SK-N-SH (cell line): ENCODE measurements around the gene IER3IP1. TPM values are rescaled to one million over a fixed set of nuclear protein-coding genes. Genes with fewer than 3 reads are reported as not detected.
A peak's percentile ranks its signal among the peaks of the same experiment; 100 is the strongest.
"Not testable (repeated sequence)": the region's sequence is repeated elsewhere in the genome, so short reads cannot be mapped to it uniquely, and the experiment has no call there.

Experiments used
- CTCF ChIA-PET: fragments of 300-600, 350-600 bp; formaldehyde crosslinking; extraction: SDS; loops from one replicate; lab custom pipeline; 2021; lab: Yijun Ruan, JAX
- POLR2A ChIA-PET: fragments of 350-600 bp; sonication (Branson Sonifier 250); formaldehyde crosslinking; extraction: SDS; loops from one replicate; lab custom pipeline; 2020; ENCODE audit warnings: antibody characterized with exemption, inconsistent platforms; lab: Yijun Ruan, JAX
- DNase-seq: peaks from one replicate; pipeline ENCODE4 v3.0.0; 2012
- H2AFZ ChIP-seq: fragments of 200-600 bp; sonication (generic); 2 replicates; pipeline ENCODE4 v1.8.1; 2016; ENCODE audit warnings: antibody characterized with exemption, mild to moderate bottlenecking, low read depth
- H3F3A ChIP-seq: fragments of 200-600 bp; sonication (generic); replicated peaks from 2 replicates; pipeline ENCODE3; 2016; ENCODE audit warnings: antibody characterized with exemption, mild to moderate bottlenecking; ENCODE audit not compliant: insufficient read depth
- H3K27ac ChIP-seq, 2 experiments: fragments of 200-500 bp in 1 of 2; fragments of 200-600 bp in 1 of 2; sonication (Bioruptor generic) in 1 of 2; sonication (generic), shearing (Covaris generic) in 1 of 2; 2 replicates each; pipeline versions ENCODE4 v1.5.1 to v1.6.1; 2014 to 2016; ENCODE audit warnings: low read depth in 2 of 2, inconsistent platforms in 1 of 2, low read length in 1 of 2, mild to moderate bottlenecking in 1 of 2, mixed read lengths in 1 of 2
- H3K27me3 ChIP-seq: fragments of 200-600 bp; sonication (generic), shearing (Covaris generic); 2 replicates; pipeline ENCODE4 v1.6.1; 2016; ENCODE audit warnings: mixed run types; ENCODE audit not compliant: insufficient read depth
- H3K36me3 ChIP-seq, 2 experiments: fragments of 200-500 bp in 1 of 2; fragments of 200-600 bp in 1 of 2; sonication (Bioruptor generic) in 1 of 2; sonication (generic) in 1 of 2; replicated peaks in 1 of 2; 2 replicates each; pipeline versions ENCODE3 to v1.5.1; 2014 to 2016; ENCODE audit warnings: low read length in 1 of 2, mild to moderate bottlenecking in 1 of 2; ENCODE audit not compliant: insufficient read depth in 2 of 2, control insufficient read depth in 1 of 2
- H3K4me1 ChIP-seq, 2 experiments: fragments of 200-500 bp in 1 of 2; fragments of 200-600 bp in 1 of 2; sonication (Bioruptor generic) in 1 of 2; sonication (generic), shearing (Covaris generic) in 1 of 2; 2 replicates each; pipeline versions ENCODE4 v1.5.1 to v1.6.1; 2014 to 2016; ENCODE audit warnings: low read depth in 1 of 2, low read length in 1 of 2, mixed run types in 1 of 2; ENCODE audit not compliant: insufficient read depth in 2 of 2, control insufficient read depth in 1 of 2
- H3K4me2 ChIP-seq: fragments of 200-600 bp; sonication (generic), shearing (Covaris generic); 2 replicates; pipeline ENCODE4 v1.6.1; 2017; ENCODE audit warnings: mixed run types
- H3K4me3 ChIP-seq, 2 experiments: fragments of 200-500 bp in 1 of 2; fragments of 200-600 bp in 1 of 2; sonication (Bioruptor generic) in 1 of 2; sonication (generic), shearing (Covaris generic) in 1 of 2; 2 replicates each; pipeline versions ENCODE4 v1.5.1 to v1.8.1; 2014 to 2016; ENCODE audit warnings: low read depth in 2 of 2, inconsistent platforms in 1 of 2, low read length in 1 of 2, mild to moderate bottlenecking in 1 of 2, mixed read lengths in 1 of 2, moderate library complexity in 1 of 2
- H3K79me2 ChIP-seq: fragments of 200-600 bp; sonication (generic); 2 replicates; pipeline ENCODE4 v1.8.1; 2017; ENCODE audit warnings: mild to moderate bottlenecking; ENCODE audit not compliant: insufficient read depth
- H3K9ac ChIP-seq: fragments of 200-600 bp; sonication (generic); 2 replicates; pipeline ENCODE4 v1.6.1; 2017; ENCODE audit warnings: mixed run types
- H3K9me2 ChIP-seq: fragments of 200-600 bp; sonication (generic); 2 replicates; pipeline ENCODE4 v1.6.1; 2017; ENCODE audit warnings: mixed run types
- H3K9me3 ChIP-seq: fragments of 200-600 bp; sonication (generic); 2 replicates; pipeline ENCODE4 v1.6.1; 2017; ENCODE audit warnings: mixed run types, mild to moderate bottlenecking, moderate library complexity
- H4K20me1 ChIP-seq: fragments of 200-600 bp; sonication (generic); 2 replicates; pipeline ENCODE4 v1.6.1; 2017; ENCODE audit warnings: mild to moderate bottlenecking, mixed run types; ENCODE audit not compliant: insufficient read depth
- CTCF ChIP-seq: fragments of 200-600 bp; sonication (generic); IDR thresholded peaks from 2 replicates; pipeline ENCODE4 v1.6.1; 2017; ENCODE audit warnings: antibody characterized with exemption, mild to moderate bottlenecking, moderate library complexity
- FOSL2 ChIP-seq: IDR thresholded peaks from 2 replicates; pipeline ENCODE4 v1.4.0; 2012; ENCODE audit warnings: low read depth, mild to moderate bottlenecking, moderate library complexity, borderline replicate concordance
- FOXJ3 ChIP-seq: sonication (generic); formaldehyde crosslinking; IDR thresholded peaks from 2 replicates; pipeline ENCODE4 v1.5.1; 2020; ENCODE audit warnings: mild to moderate bottlenecking, missing genetic modification reagents
- FOXM1 ChIP-seq: IDR thresholded peaks from 2 replicates; pipeline ENCODE4 v1.4.0; 2012; ENCODE audit warnings: low read depth, mild to moderate bottlenecking
- GATA2 ChIP-seq: sonication (generic); formaldehyde crosslinking; IDR thresholded peaks from 2 replicates; pipeline ENCODE4 v1.5.0; 2020; ENCODE audit warnings: mild to moderate bottlenecking, missing genetic modification reagents
- MEF2A ChIP-seq: IDR thresholded peaks from 2 replicates; pipeline ENCODE4 v1.4.0; 2012; ENCODE audit warnings: low read depth, borderline replicate concordance
- NFIC ChIP-seq: IDR thresholded peaks from 2 replicates; pipeline ENCODE4 v1.4.0; 2012; ENCODE audit warnings: borderline replicate concordance
- NRF1 ChIP-seq: IDR thresholded peaks from 2 replicates; pipeline ENCODE4 v1.6.1; 2012; ENCODE audit warnings: low read depth, mild to moderate bottlenecking, low read length
- PBX3 ChIP-seq: IDR thresholded peaks from 2 replicates; pipeline ENCODE4; 2012
- POLR2AphosphoS5 ChIP-seq: IDR thresholded peaks from 2 replicates; pipeline ENCODE4 v1.6.1; 2012; ENCODE audit warnings: low read depth, low read length
- RCOR1 ChIP-seq: fragments of 150-350 bp; IDR thresholded peaks from 2 replicates; pipeline ENCODE4 v1.6.1; 2017; ENCODE audit warnings: antibody characterized with exemption, low read length
- RFX5 ChIP-seq: IDR thresholded peaks from 2 replicates; pipeline ENCODE4 v1.6.1; 2012; ENCODE audit warnings: mild to moderate bottlenecking, improper control_type of control experiment, low read length
- RXRA ChIP-seq: IDR thresholded peaks from 2 replicates; pipeline ENCODE4 v1.4.0; 2012; ENCODE audit warnings: low read depth, mild to moderate bottlenecking, borderline replicate concordance
- USF1 ChIP-seq: IDR thresholded peaks from 2 replicates; pipeline ENCODE4 v1.4.0; 2012; ENCODE audit warnings: low read depth, borderline replicate concordance
- USF2 ChIP-seq: fragments of 150-350 bp; IDR thresholded peaks from 2 replicates; pipeline ENCODE4 v1.6.1; 2017; ENCODE audit warnings: antibody characterized with exemption, low read length, low read depth, borderline replicate concordance
- WGBS: methylation state at CpG from one replicate; pipeline ENCODE4 v1.1.6; 2017; ENCODE audit warnings: low lambda C conversion rate; 5-methylcytosine and 5-hydroxymethylcytosine counted together
- polyA plus RNA-seq, 3 experiments: library from polyadenylated mRNA; depleted of rRNA; stranded (reverse); fragments of >200 nt; gene quantifications; 2 replicates each; pipeline ENCODE4 v1.2.3, GENCODE V29; 2012

Gene IER3IP1
- polyA plus RNA-seq, 1 of the 3 experiments (the other 2 are of a cell fraction), result 13.7 TPM

GRCh38 chr18:47158404-47158803, 17.8 kb downstream of the IER3IP1 start:
- DNase-seq, result not testable (repeated sequence)

GRCh38 chr18:47151439-47151838, 24.7 kb downstream of the IER3IP1 start:
- DNase-seq, result peak; percentile 21
- Histone ChIP-seq H3K4me2 (peak overlapping the region; percentile 96), H3K79me2 (peaks cover 38% of the 10 kb centered on the region), H3F3A (peaks cover 7% of the 10 kb centered on the region), H3K9ac (peak overlapping the region; percentile 86; the same call in 1 of the 2 replicates), H3K9me3 (no peaks in the 10 kb centered on the region), H3K27me3 (no peaks in the 10 kb centered on the region), H3K27ac (peak overlapping the region; percentile 91 to 98), H2AFZ (no peak overlapping the region), H3K4me1 (peaks cover 0 to 18% of the 10 kb centered on the region in 2 experiments; a peak in 2 of 4 replicates), H3K9me2 (no peaks in the 10 kb centered on the region), H4K20me1 (no peaks in the 10 kb centered on the region), H3K4me3 (peak overlapping the region; percentile 85 to 93), H3K36me3 (peaks cover 31 to 34% of the 10 kb centered on the region in 2 experiments)
- CTCF ChIA-PET, result interaction anchor here (0.6 to 2.3 kb wide), 3 partner anchors 53 to 603 kb away, joined by 3 to 15 read pairs (median 4); no protein-coding TSS in a partner anchor
- TF ChIP-seq PBX3 (no peak), POLR2AphosphoS5 (no peak), RXRA (no peak), FOXJ3 (CRISPR knock-in tag) (no peak), FOSL2 (no peak), NRF1 (no peak), GATA2 (CRISPR knock-in tag) (no peak), CTCF (no peak), RFX5 (no peak), USF2 (no peak), USF1 (no peak), NFIC (no peak), FOXM1 (no peak), RCOR1 (no peak), MEF2A (no peak)
- POLR2A ChIA-PET, result interaction anchor here (1.2 to 2.3 kb wide), 3 partner anchors 17 to 87 kb away, joined by 3 to 10 read pairs (median 4); no protein-coding TSS in a partner anchor

More at GRCh38 chr18:47158404-47158803, 17.8 kb downstream of the IER3IP1 start:
- H3F3A ChIP-seq, H3K9me3 ChIP-seq, POLR2A ChIA-PET, H3K27ac ChIP-seq, H3K9me2 ChIP-seq, H3K27me3 ChIP-seq, H2AFZ ChIP-seq, H3K9ac ChIP-seq, H3K4me2 ChIP-seq, CTCF ChIA-PET, H3K4me3 ChIP-seq, H3K4me1 ChIP-seq: not testable (repeated sequence)
- Histone ChIP-seq H3K36me3 (peaks cover 25 to 29% of the 10 kb centered on the region in 2 experiments), H3K79me2 (peaks cover 70% of the 10 kb centered on the region), H4K20me1 (peaks cover 15% of the 10 kb centered on the region; the same call in 1 of the 2 replicates)
- 87% methylated on average over 15 of the region's 16 CpGs for WGBS
